ENCODE data around the gene DISC1. TPM values are rescaled to one million over a fixed set of nuclear protein-coding genes. Genes with fewer than 3 reads are reported as not detected.
"Not testable (repeated sequence)": the region's sequence is repeated elsewhere in the genome, so short reads cannot be mapped to it uniquely, and the experiment has no call there.

DISC1 gene
- total RNA-seq, 1 donor from 2014 or later: 6.1 TPM

DNA sequence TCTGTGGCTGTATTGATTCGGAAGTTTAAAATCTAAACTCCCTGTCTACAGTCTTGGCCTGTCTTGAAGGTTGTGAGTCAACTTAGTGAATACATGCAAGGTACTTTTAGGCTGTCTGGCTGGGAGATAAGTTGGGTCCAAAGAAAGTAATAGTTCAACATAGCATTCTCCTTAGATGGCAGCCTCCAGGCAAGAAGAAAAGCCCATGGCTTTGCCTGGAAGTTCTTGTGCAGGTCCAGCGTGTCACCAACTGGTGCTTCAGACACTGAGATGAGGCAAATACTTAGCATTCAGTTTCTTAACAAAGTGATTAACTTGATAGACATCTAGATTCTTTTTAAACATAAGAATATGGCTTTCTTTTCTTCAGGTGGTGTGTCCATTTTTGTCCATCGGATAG lies 328.2 kb downstream of the DISC1 start:
- no peak for DNase-seq (ENCODE audit: low read depth)

DNA sequence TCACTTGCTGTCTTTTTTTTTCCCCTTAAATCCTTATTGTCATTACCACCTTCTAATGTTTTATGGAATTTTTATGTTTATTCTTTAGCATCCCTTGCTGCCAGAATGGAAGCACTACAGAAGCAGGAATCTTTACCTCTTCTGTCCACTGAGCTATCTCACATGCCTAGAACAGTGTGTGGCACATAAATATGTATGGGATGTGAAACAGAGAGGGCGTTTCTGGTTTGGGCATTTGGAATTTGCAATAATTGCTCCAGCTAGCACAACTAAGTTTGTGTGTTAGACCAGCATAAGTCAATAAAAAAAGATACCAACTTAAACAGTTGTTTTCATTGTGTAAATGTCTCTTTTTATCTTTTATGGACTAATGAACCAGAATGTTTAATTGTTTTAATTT lies 330.8 kb downstream of the DISC1 start:
- no peak for DNase-seq (ENCODE audit: low read depth)

DNA sequence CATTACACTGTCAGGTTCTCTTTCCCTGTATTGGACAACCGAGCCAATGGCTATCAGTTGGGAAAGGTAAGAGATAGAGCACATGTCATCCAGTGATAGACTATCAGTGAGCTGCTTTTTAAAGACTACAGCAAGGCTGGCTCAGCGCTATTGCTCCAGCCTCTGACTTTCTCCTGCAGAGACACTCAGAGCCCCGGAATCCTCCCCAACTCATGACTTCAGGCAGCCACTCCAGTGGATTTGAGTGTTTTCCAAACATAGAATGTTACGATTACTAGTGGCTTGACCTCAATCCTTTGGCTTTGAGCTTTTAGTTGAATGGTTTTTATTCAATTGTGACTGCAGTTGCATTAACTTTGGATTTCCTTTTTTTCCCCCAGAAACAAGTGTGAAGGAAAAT lies 331.9 kb downstream of the DISC1 start:
- no peak for DNase-seq (ENCODE audit: low read depth)

GRCh38 chr1:231959225-231959884 lies 332.8 kb downstream of the DISC1 start:
- no peak for DNase-seq (ENCODE audit: low read depth)

DNA sequence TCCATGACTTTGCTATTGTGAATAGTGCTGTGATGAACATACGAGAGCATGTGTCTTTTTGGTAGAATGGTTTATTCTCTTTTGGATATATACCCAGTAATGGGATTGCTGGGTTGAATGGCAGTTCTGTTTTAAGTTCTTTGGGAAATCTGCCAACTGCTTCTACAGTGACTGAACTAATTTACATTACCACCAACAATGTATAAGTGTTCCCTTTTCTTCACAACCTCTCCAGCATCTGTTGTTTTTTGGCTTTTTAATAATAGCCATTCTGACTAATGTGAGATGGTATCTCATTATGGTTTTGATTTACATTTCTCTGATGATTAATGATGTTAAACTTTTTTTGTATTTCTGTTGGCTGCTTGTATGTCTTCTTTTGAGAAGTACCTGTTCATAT lies 335.2 kb downstream of the DISC1 start:
- not testable (repeated sequence) for DNase-seq (ENCODE audit: low read depth)

DNA sequence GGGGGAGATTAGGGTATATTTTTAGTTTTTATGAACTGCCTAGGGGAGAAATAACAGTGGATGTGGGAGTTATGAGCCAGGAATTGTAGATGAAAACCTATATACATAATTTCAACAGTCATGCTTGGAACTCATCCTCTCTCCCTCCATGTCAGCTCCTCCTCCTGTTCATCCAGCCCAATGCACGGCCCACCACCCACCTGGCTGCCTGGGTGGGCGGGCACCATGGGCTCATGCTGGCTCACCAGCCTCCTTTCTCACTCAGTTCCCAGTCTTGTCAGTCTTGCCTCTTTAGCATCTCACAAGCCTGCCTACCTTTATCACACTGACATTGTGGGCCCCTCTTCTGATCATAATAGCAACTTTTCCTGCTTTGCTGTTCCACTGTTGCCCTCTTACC lies 336.0 kb downstream of the DISC1 start:
- no peak for DNase-seq (ENCODE audit: low read depth)

DNA sequence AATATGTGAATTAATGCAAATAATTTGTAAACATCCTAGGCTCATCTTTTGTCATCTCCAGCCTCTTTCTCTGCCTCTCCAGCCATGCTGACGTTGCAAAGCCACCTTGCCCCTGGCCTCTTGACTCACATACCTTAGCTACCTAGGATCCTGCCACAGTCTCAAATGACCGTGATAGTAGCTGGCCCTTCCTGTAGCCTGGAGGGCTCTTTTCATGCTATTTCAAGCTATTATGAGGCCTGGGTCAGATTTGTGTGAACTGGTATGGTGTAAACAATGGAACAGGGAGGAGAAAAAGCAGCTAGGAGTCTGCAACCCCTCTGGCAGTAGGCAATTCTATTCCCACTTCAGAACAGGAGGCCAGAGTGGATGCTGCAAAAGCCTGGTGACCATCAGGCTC lies 337.7 kb downstream of the DISC1 start:
- no peak for DNase-seq (ENCODE audit: low read depth)

- DNase-seq (ENCODE audit: low read depth): no peak
These were observed 338.4 kb downstream of the DISC1 start for GRCh38 chr1:231964961-231965360.

DNA sequence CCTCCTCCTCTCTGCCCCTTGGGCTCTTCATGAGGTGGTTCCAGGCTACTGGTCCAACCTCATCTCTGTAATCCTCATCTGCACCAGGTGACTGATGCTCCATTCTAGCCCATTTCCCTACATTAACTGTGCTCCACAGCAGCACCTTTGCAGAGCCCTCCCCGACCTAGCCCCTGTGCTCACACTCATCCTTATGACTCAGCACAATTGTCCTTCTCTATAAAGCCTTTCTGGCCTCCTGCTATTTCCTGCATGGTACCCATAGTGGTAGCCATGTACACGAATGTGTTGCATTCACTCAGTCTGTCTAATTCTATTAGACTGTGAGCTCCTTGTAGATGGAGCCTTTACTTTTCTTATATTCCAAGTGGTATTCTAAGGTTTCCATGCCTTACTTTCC lies 339.0 kb downstream of the DISC1 start:
- no peak for DNase-seq (ENCODE audit: low read depth)

GRCh38 chr1:231966983-231967382 lies 340.4 kb downstream of the DISC1 start:
- no peak for DNase-seq (ENCODE audit: low read depth)

DNA sequence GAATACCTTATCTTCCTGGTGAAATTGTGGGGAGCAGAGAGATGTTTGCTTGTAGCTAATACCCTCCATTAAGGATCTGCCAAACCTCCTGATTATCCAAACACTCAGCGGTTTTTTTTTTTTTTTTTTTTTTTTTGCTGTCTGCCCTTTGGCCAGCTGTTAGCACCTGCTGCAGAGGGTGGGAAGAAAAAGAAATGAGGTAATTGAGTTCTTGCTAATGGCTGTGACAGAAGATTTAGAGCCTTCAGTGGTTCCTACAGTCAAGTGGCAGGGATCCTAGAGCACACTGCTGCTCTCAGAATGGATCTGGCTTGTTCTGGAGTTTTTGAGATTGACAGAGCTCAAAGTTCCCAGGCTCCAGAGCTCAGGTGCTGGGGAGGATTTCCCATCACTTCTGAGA lies 342.5 kb downstream of the DISC1 start:
- no peak for DNase-seq (ENCODE audit: low read depth)

DNA sequence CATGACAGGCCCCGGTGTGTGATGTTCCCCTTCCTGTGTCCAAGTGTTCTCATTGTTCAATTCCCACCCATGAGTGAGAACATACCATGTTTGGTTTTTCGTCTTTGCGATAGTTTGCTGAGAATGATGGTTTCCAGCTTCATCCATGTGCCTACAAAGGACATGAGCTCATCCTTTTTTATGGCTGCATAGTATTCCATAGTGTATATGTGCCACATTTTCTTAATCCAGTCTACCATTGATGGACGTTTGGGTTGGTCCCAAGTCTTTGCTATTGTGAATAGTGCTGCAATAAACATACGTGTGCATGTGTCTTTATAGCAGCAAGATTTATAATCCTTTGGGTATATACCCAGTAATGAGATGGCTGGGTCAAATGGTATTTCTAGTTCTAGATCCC lies 343.2 kb downstream of the DISC1 start:
- not testable (repeated sequence) for DNase-seq (ENCODE audit: low read depth)

GRCh38 chr1:231970684-231971083 lies 344.1 kb downstream of the DISC1 start:
- no peak for DNase-seq (ENCODE audit: low read depth)

GRCh38 chr1:231971397-231972110 lies 345.0 kb downstream of the DISC1 start:
- no peak for DNase-seq (ENCODE audit: low read depth)

DNA sequence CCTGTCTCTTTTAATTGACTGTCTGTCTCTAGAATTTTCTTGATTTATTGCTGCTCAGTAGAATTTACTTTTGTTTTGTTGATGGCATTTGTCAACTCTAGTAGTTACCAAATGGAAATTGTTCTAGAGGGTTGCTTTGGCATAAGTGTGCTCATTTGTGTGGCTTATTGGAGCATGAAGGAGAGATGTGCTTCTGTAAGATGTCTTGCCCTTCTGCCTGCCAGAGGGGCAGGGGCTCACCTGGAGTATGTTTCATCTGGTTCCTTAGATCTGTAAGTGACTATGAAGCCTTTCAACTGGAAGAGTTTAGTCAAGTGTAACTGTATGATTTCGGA lies 345.5 kb downstream of the DISC1 start:
- no peak for DNase-seq (ENCODE audit: low read depth)

GRCh38 chr1:231973830-231974229 lies 347.2 kb downstream of the DISC1 start:
- no peak for DNase-seq (ENCODE audit: low read depth)

DNA sequence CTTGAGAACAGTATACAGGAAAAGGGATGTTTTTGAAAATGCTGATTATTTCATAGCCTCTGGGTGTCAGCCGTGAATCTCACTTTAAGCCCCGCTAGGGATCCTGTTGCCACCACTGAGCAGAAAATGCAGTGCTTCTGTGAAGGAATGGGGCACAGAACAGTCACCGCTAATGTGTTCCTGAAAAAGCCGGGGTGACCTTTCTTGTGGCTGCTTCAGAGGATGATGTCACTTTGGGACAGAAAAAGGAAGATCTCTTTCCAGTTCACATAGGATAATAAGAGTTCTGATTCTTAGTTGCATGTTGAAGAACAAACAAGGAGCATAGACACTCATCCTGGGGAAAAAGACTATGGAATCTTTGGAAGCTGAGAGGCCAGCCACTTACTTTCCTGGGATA lies 349.6 kb downstream of the DISC1 start:
- DNase-seq (ENCODE audit: low read depth): no peak

GRCh38 chr1:231981675-231982074 lies 355.1 kb downstream of the DISC1 start:
- DNase-seq (ENCODE audit: low read depth): no peak

- DNase-seq (ENCODE audit: low read depth): no peak
These were observed 356.4 kb downstream of the DISC1 start for GRCh38 chr1:231982871-231983587.

GRCh38 chr1:231983588-231984193 lies 357.1 kb downstream of the DISC1 start:
- no peak for DNase-seq (ENCODE audit: low read depth)

DNA sequence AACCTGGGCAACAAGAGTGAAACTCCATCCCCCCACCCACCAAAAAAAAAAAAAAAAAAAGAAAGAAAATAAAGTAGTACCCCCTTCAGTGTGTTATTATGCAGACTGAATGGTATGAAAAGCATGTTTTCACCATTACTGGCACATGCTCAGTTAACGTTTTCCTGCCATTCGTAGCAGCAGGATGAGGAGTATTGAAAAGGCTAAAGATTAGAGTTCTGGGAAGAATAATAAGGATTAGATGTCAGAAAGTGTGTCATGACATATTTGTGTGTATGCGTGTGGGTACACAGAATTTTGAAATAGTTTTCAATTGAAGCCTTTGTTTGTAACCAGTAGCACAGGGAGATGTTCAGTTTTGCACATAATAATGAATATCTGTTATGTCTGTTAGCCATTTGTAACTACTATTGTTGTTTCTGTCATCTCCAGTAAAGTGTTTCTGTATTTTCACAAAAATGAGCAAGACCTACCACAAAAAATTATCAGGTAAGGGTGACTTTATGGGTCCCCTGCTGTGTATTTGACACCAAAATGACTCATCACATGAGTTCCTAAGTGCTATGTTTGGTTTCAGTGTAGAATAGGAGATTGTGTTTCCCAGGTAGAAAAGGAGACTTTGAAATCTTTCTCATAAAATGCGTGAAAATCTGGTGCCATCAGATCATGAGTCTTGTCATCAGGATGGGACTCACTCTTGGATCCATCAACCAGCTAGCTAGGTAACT lies 358.9 kb downstream of the DISC1 start:
- DNase-seq (ENCODE audit: low read depth): no peak

All from renal cortical epithelial cell (primary cell).